ENCODE measurements around the gene ZMYND11. TPM values are rescaled to one million over a fixed set of nuclear protein-coding genes. Genes with fewer than 3 reads are reported as not detected.

ZMYND11 gene
- total RNA-seq, 1 donor from 2014 or later, result 82.3 TPM

- no peaks in the 10 kb centered on the region for H3K27me3 ChIP-seq
- no peak overlapping the region for H3K27ac ChIP-seq
- intact Hi-C loops (cut with DNase I), result no loop called here
- no peaks in the 10 kb centered on the region for H3K9me3 ChIP-seq
- no peaks in the 10 kb centered on the region for H3K4me1 ChIP-seq
- no peak for TF ChIP-seq CTCF (IDR thresholded peaks at IDR 0.05)
- H3K4me3 ChIP-seq, result no peak overlapping the region
- no peaks in the 10 kb centered on the region for H3K36me3 ChIP-seq
- DNase-seq (no peak), ATAC-seq (no peak)
Observed at GRCh38 chr10:194281-194680, 59.0 kb downstream of the ZMYND11 start.

GRCh38 chr10:200405-200804 is 65.2 kb downstream of the ZMYND11 start:
- intact Hi-C loops (cut with DNase I), result no loop called here
- Histone ChIP-seq H3K4me1 (no peaks in the 10 kb centered on the region), H3K27ac (no peak overlapping the region), H3K27me3 (no peaks in the 10 kb centered on the region), H3K9me3 (no peaks in the 10 kb centered on the region), H3K36me3 (no peaks in the 10 kb centered on the region), H3K4me3 (no peak overlapping the region)
- ATAC-seq (peak; percentile 19), DNase-seq (no peak)
- TF ChIP-seq CTCF (IDR thresholded peaks at IDR 0.05), result no peak

GRCh38 chr10:201328-201771 is 66.1 kb downstream of the ZMYND11 start:
- no peak overlapping the region for H3K4me3 ChIP-seq
- no peak overlapping the region for H3K27ac ChIP-seq
- intact Hi-C loops (cut with DNase I), result no loop called here
- no peak for DNase-seq
- TF ChIP-seq CTCF (IDR thresholded peaks at IDR 0.05), result no peak
- H3K36me3 ChIP-seq, result no peaks in the 10 kb centered on the region
- no peaks in the 10 kb centered on the region for H3K27me3 ChIP-seq
- H3K9me3 ChIP-seq, result no peaks in the 10 kb centered on the region
- no peak for ATAC-seq
- H3K4me1 ChIP-seq, result no peaks in the 10 kb centered on the region

GRCh38 chr10:208616-209015 is 73.4 kb downstream of the ZMYND11 start:
- DNase-seq (no peak), ATAC-seq (no peak)
- H3K9me3 ChIP-seq, result no peaks in the 10 kb centered on the region
- H3K36me3 ChIP-seq, result peaks cover 16% of the 10 kb centered on the region
- no peaks in the 10 kb centered on the region for H3K4me1 ChIP-seq
- no peak overlapping the region for H3K4me3 ChIP-seq
- TF ChIP-seq CTCF (IDR thresholded peaks at IDR 0.05), result no peak
- no peaks in the 10 kb centered on the region for H3K27me3 ChIP-seq
- no peak overlapping the region for H3K27ac ChIP-seq
- intact Hi-C loops (cut with DNase I), result no loop called here

GRCh38 chr10:209357-209756 is 74.1 kb downstream of the ZMYND11 start:
- Histone ChIP-seq H3K9me3 (no peaks in the 10 kb centered on the region), H3K4me3 (no peak overlapping the region), H3K27ac (no peak overlapping the region), H3K4me1 (no peaks in the 10 kb centered on the region), H3K27me3 (no peaks in the 10 kb centered on the region), H3K36me3 (peaks cover 16% of the 10 kb centered on the region)
- intact Hi-C loops (cut with DNase I), result no loop called here
- peak; percentile 10 for TF ChIP-seq CTCF (IDR thresholded peaks at IDR 0.05)
- no peak for DNase-seq
- ATAC-seq, result no peak

- Histone ChIP-seq H3K9me3 (no peaks in the 10 kb centered on the region), H3K4me3 (no peak overlapping the region), H3K27ac (no peak overlapping the region), H3K4me1 (no peaks in the 10 kb centered on the region), H3K36me3 (peaks cover 20% of the 10 kb centered on the region), H3K27me3 (no peaks in the 10 kb centered on the region)
- no peak for DNase-seq
- intact Hi-C loops (cut with DNase I), result no loop called here
- no peak for ATAC-seq
- no peak for TF ChIP-seq CTCF (IDR thresholded peaks at IDR 0.05)
Observed at GRCh38 chr10:210297-210696, 75.0 kb downstream of the ZMYND11 start.
